ACHN (cell line): Measurements from ENCODE around the gene KIF4A.
"Not testable (repeated sequence)": the region's sequence is repeated elsewhere in the genome, so short reads cannot be mapped to it uniquely, and the experiment has no call there.

Source experiments
- DNase-seq: peaks from one replicate; pipeline ENCODE4 v3.0.0-alpha.2; 2015
- in situ Hi-C: cut with HindIII; loops from 2 replicates; pipeline ENCODE4 v1.10.0; 2017; ENCODE audit warnings: low sequenced_read_pairs, low pct_ligation_motif_present, low pct_unique_long_range_greater_than_20kb

Gene KIF4A, protein sequence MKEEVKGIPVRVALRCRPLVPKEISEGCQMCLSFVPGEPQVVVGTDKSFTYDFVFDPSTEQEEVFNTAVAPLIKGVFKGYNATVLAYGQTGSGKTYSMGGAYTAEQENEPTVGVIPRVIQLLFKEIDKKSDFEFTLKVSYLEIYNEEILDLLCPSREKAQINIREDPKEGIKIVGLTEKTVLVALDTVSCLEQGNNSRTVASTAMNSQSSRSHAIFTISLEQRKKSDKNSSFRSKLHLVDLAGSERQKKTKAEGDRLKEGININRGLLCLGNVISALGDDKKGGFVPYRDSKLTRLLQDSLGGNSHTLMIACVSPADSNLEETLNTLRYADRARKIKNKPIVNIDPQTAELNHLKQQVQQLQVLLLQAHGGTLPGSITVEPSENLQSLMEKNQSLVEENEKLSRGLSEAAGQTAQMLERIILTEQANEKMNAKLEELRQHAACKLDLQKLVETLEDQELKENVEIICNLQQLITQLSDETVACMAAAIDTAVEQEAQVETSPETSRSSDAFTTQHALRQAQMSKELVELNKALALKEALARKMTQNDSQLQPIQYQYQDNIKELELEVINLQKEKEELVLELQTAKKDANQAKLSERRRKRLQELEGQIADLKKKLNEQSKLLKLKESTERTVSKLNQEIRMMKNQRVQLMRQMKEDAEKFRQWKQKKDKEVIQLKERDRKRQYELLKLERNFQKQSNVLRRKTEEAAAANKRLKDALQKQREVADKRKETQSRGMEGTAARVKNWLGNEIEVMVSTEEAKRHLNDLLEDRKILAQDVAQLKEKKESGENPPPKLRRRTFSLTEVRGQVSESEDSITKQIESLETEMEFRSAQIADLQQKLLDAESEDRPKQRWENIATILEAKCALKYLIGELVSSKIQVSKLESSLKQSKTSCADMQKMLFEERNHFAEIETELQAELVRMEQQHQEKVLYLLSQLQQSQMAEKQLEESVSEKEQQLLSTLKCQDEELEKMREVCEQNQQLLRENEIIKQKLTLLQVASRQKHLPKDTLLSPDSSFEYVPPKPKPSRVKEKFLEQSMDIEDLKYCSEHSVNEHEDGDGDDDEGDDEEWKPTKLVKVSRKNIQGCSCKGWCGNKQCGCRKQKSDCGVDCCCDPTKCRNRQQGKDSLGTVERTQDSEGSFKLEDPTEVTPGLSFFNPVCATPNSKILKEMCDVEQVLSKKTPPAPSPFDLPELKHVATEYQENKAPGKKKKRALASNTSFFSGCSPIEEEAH

GRCh38 chrX:70289793-70290770 is at the start of gene KIF4A, which contains the start of gene PDZD11:
Gene KIF4A, plus strand, starts transcription at chrX:70290104. Its CDS starts 355 bp downstream, at chrX:70290459.
Gene PDZD11, minus strand, starts transcription at chrX:70289927. Its CDS starts 586 bp downstream, at chrX:70289341.
- DNase-seq: peak; percentile 79
- in situ Hi-C loops: no loop called here

GRCh38 chrX:70240751-70241150 is 49.2 kb upstream of the KIF4A start:
- in situ Hi-C loops: no loop called here
- DNase-seq: no peak

DNA sequence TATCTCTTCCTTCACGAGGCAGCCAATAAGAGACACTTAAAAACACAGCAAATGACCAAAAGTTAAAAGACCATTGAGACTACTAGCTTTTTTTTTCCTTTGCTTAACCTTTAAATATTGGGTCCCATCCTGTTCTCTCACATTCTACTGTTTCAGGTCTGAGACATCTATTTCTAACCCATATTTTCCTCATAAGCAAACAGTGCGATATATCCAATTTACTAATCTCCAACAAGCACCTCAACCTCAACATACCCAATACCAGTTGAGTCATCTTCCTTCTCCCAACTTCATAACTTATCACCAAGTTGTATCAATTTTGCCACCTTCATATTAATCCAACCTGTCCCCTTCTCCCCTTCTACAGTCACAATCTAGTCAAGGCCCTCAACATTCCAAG is 48.4 kb upstream of the KIF4A start:
- no peak for DNase-seq
- in situ Hi-C loops: no loop called here

- DNase-seq, in situ Hi-C loops: not testable (repeated sequence)
These were observed 46.3 kb upstream of the KIF4A start for GRCh38 chrX:70243601-70244000.

- in situ Hi-C loops: no loop called here
- no peak for DNase-seq
These were observed 45.0 kb upstream of the KIF4A start for GRCh38 chrX:70244881-70245280.

DNA sequence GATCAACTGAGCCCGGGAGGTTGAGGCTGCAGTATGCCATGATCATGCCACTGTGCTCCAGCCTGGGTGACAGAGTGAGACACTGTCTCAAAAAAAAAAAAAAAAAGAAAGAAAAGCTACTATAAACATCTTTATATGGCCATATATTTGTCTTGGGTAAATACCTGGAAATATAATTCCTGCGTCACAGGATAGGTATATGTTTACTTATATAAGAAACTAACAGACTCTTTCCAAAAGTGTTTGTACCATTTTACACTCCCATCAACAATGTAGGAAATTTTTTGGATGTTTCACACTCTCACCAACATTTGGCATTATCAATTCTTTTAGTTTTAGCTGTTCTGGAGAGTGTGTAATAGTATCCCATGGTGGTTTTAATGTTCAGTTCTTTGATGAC is 42.7 kb upstream of the KIF4A start:
- DNase-seq: no peak
- in situ Hi-C loops: no loop called here

GRCh38 chrX:70252491-70252890 is 37.4 kb upstream of the KIF4A start:
- in situ Hi-C loops: no loop called here
- no peak for DNase-seq

DNA sequence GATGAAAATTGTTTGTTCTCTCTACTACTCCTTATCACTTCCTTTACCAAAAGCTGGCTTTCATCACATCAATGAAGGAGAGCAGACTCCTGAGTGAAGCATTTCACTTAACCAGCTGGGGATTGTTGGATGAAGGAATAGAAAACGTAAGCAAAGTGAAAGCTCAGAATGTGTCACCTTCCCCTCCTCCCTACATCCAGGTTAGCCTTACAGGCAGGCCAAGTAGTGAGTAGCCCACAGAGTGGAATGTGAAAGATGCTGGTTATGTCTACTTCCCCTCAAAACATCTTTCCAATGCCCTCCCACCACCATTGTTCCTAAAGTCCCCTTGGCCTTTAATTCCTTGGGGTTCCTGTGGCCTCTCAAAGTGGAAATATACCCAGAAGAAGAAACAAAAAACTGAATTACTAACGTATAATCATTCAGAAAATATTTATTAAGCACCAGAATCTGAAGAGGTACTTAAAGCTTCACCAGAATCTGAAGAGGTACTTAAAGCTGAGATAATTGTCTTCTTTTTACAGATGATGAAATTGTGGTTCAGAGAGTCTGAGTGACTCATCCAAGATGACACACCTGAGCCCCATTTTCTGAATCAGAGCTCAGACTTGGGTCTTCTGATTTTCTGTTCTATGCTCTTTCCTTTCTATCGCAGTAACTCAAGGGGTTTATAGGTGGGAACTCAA is 36.4 kb upstream of the KIF4A start:
- DNase-seq: no peak
- in situ Hi-C loops: no loop called here

DNA sequence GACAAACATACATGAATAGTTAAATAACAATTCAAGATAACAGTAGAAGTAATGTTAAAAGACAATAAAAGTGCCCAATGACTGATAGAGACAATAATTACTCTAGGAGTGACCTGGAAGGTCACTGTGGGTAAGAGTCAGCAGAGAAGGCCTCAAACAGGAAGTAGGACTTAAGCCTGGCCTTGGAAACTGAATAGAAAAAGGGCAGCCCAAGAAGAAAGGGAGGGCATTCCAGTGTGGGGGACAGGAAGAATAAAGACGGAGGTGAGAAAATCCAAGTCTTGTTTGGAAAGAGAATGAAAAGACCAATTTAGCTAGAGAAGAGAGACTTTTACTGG is 35.9 kb upstream of the KIF4A start:
- in situ Hi-C loops: no loop called here
- no peak for DNase-seq

- DNase-seq: no peak
- in situ Hi-C loops: no loop called here
These were observed 35.0 kb upstream of the KIF4A start for GRCh38 chrX:70254909-70255308.

DNA sequence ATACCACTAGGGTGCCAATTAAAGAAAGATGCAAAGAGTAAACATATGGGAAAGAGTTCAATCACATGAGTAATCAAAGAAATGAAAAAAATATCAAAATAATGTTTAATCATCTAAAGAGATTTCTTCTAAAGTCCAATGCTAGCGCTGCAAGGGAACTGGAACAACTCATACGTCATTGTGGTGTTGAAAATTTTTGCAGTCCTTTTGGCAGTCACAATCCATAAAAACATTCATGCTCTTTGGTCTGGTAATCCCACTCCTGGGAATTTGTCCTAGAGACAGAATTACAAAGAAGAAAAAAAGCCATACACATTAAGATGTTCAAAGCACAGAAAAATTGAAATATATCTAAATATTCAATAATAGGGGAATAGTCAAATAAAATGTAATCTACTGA is 34.5 kb upstream of the KIF4A start:
- in situ Hi-C loops: no loop called here
- no peak for DNase-seq

- no peak for DNase-seq
- in situ Hi-C loops: no loop called here
These were observed 32.2 kb upstream of the KIF4A start for GRCh38 chrX:70257423-70258288.

- in situ Hi-C loops: no loop called here
- no peak for DNase-seq
These were observed 29.8 kb upstream of the KIF4A start, which contains the start of gene P2RY4 for GRCh38 chrX:70260104-70260503. Gene P2RY4, minus strand, starts transcription at chrX:70260204. Its CDS starts 580 bp downstream, at chrX:70259624.

- in situ Hi-C loops: no loop called here
- DNase-seq: peak; percentile 6
These were observed 26.8 kb upstream of the KIF4A start for GRCh38 chrX:70262952-70263567.

GRCh38 chrX:70264784-70265183 is 25.1 kb upstream of the KIF4A start:
- no peak for DNase-seq
- in situ Hi-C loops: no loop called here

DNA sequence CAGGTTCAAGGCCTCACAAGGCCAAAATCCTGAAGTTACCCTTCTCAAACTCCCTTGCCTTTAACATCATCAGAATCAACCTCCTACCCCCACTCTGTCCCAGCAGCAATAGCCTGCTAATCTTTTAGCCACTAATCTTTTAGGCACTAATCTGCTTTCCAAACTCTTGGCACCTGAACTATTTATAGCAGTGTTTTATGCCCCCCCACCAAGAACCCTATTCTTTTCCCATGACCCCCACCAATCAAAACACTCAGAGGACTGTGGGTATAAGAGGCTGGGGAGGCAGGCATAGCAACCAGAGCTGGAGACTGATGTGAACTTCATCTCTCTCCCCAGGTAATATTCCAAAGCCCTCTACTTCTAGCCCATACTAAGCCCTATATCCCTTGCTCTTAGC is 21.9 kb upstream of the KIF4A start, which contains the start of gene ARR3:
Gene ARR3 (plus strand): TSS at position 301 of the 400 bp plus-strand sequence. CDS start 1,052 bp downstream, outside the sequence.
- in situ Hi-C loops: no loop called here
- DNase-seq: no peak
